Activated naive CD4-positive, alpha-beta T cell treated with anti-CD3 and anti-CD28 coated beads, Interleukin-2, amount 10 ng/mL, durations not matched to agents 7 days and 5 days (primary cell): ENCODE measurements around the gene ZNF341.

ENCODE experiments used
- CTCF ChIA-PET: fragments of 350-600 bp; sonication (Branson Sonifier 250); formaldehyde crosslinking; loops from one replicate; lab custom pipeline; 2021; ENCODE audit warnings: antibody characterized with exemption; lab: Charles Lee
- DNase-seq: peaks from one replicate; pipeline ENCODE4 v3.0.0-alpha.2; 2020
- H3K27ac Mint-ChIP-seq: one replicate; pipeline ENCODE4 v1.8.0; 2021; ENCODE audit warnings: mild to moderate bottlenecking, moderate library complexity, mixed read lengths
- H3K27me3 Mint-ChIP-seq: one replicate; pipeline ENCODE4 v1.8.0; 2021; ENCODE audit warnings: mild to moderate bottlenecking, mixed read lengths
- H3K36me3 Mint-ChIP-seq: one replicate; pipeline ENCODE4 v1.8.0; 2021; ENCODE audit warnings: mixed read lengths
- H3K4me1 Mint-ChIP-seq: one replicate; pipeline ENCODE4 v1.8.0; 2021; ENCODE audit warnings: mixed read lengths
- H3K4me3 Mint-ChIP-seq: one replicate; pipeline ENCODE4 v1.8.0; 2021; ENCODE audit warnings: mild to moderate bottlenecking, moderate library complexity, mixed read lengths
- H3K9me3 Mint-ChIP-seq: one replicate; pipeline ENCODE4 v1.8.0; 2021; ENCODE audit warnings: mixed read lengths

Gene ZNF341

GRCh38 chr20:33815671-33816070 is 83.9 kb downstream of the ZNF341 start:
- no peak overlapping the region for H3K27ac Mint-ChIP-seq
- peaks cover 53% of the 10 kb centered on the region for H3K36me3 Mint-ChIP-seq
- H3K9me3 Mint-ChIP-seq, result no peaks in the 10 kb centered on the region
- no peak for DNase-seq
- peaks cover 70% of the 10 kb centered on the region for H3K4me1 Mint-ChIP-seq
- H3K27me3 Mint-ChIP-seq, result no peaks in the 10 kb centered on the region
- H3K4me3 Mint-ChIP-seq, result no peak overlapping the region
- CTCF ChIA-PET, result no interaction called here

GRCh38 chr20:33816191-33816590 is 84.4 kb downstream of the ZNF341 start:
- peaks cover 53% of the 10 kb centered on the region for H3K36me3 Mint-ChIP-seq
- CTCF ChIA-PET, result no interaction called here

GRCh38 chr20:33817411-33817810 is 85.6 kb downstream of the ZNF341 start:
- CTCF ChIA-PET, result no interaction called here
- Mint-ChIP-seq H3K27ac (no peak overlapping the region), H3K27me3 (no peaks in the 10 kb centered on the region), H3K4me3 (no peak overlapping the region), H3K4me1 (peaks cover 66% of the 10 kb centered on the region), H3K36me3 (peaks cover 48% of the 10 kb centered on the region), H3K9me3 (no peaks in the 10 kb centered on the region)
- no peak for DNase-seq

More at GRCh38 chr20:33816191-33816590, 84.4 kb downstream of the ZNF341 start:
- peaks cover 67% of the 10 kb centered on the region for H3K4me1 Mint-ChIP-seq
- H3K27me3 Mint-ChIP-seq, result no peaks in the 10 kb centered on the region
- H3K4me3 Mint-ChIP-seq, result no peak overlapping the region
- H3K9me3 Mint-ChIP-seq, result no peaks in the 10 kb centered on the region
- H3K27ac Mint-ChIP-seq, result no peak overlapping the region
- DNase-seq, result no peak

- no peak for DNase-seq
- Mint-ChIP-seq H3K9me3 (no peaks in the 10 kb centered on the region), H3K36me3 (peaks cover 47% of the 10 kb centered on the region), H3K27ac (no peak overlapping the region), H3K4me3 (no peak overlapping the region), H3K4me1 (peaks cover 50% of the 10 kb centered on the region), H3K27me3 (no peaks in the 10 kb centered on the region)
- CTCF ChIA-PET, result interaction anchor here (1.1 to 1.8 kb wide), 3 partner anchors 9 to 135 kb away, joined by 3 to 4 read pairs (median 4); no protein-coding TSS in a partner anchor
Measured at GRCh38 chr20:33819456-33819855, 87.7 kb downstream of the ZNF341 start.

- Mint-ChIP-seq H3K9me3 (no peaks in the 10 kb centered on the region), H3K36me3 (peaks cover 47% of the 10 kb centered on the region), H3K27me3 (no peaks in the 10 kb centered on the region), H3K27ac (no peak overlapping the region), H3K4me1 (peaks cover 46% of the 10 kb centered on the region), H3K4me3 (no peak overlapping the region)
- no peak for DNase-seq
- CTCF ChIA-PET, result interaction anchor here (1.1 to 1.8 kb wide), 3 partner anchors 10 to 136 kb away, joined by 3 to 4 read pairs (median 4); no protein-coding TSS in a partner anchor
Measured at GRCh38 chr20:33820362-33820761, 88.6 kb downstream of the ZNF341 start.

- CTCF ChIA-PET, result no interaction called here
- no peaks in the 10 kb centered on the region for H3K27me3 Mint-ChIP-seq
- no peak overlapping the region for H3K27ac Mint-ChIP-seq
- no peaks in the 10 kb centered on the region for H3K9me3 Mint-ChIP-seq
- DNase-seq, result no peak
- H3K4me1 Mint-ChIP-seq, result peaks cover 45% of the 10 kb centered on the region
- H3K36me3 Mint-ChIP-seq, result peaks cover 47% of the 10 kb centered on the region
- H3K4me3 Mint-ChIP-seq, result no peak overlapping the region
Measured at GRCh38 chr20:33821270-33821836, 89.6 kb downstream of the ZNF341 start.

GRCh38 chr20:33822423-33822822 is 90.6 kb downstream of the ZNF341 start:
- H3K27ac Mint-ChIP-seq, result peak overlapping the region; percentile 37
- no peaks in the 10 kb centered on the region for H3K9me3 Mint-ChIP-seq
- no peak for DNase-seq
- H3K36me3 Mint-ChIP-seq, result peaks cover 44% of the 10 kb centered on the region
- H3K27me3 Mint-ChIP-seq, result no peaks in the 10 kb centered on the region
- peaks cover 47% of the 10 kb centered on the region for H3K4me1 Mint-ChIP-seq
- H3K4me3 Mint-ChIP-seq, result no peak overlapping the region
- CTCF ChIA-PET, result no interaction called here

- CTCF ChIA-PET, result no interaction called here
- Mint-ChIP-seq H3K9me3 (no peaks in the 10 kb centered on the region), H3K36me3 (peaks cover 40% of the 10 kb centered on the region), H3K27me3 (no peaks in the 10 kb centered on the region), H3K4me1 (peaks cover 47% of the 10 kb centered on the region), H3K27ac (no peak overlapping the region), H3K4me3 (no peak overlapping the region)
- no peak for DNase-seq
Measured at GRCh38 chr20:33822991-33823390, 91.2 kb downstream of the ZNF341 start.

- CTCF ChIA-PET, result interaction anchor here (0.6 to 1.8 kb wide), 2 partner anchors 34 to 454 kb away, joined by 3 to 4 read pairs; no protein-coding TSS in a partner anchor
- H3K9me3 Mint-ChIP-seq, result no peaks in the 10 kb centered on the region
- no peak overlapping the region for H3K27ac Mint-ChIP-seq
Measured at GRCh38 chr20:33824852-33825251, 93.1 kb downstream of the ZNF341 start.

GRCh38 chr20:33825340-33826269 is 93.8 kb downstream of the ZNF341 start:
- peaks cover 32% of the 10 kb centered on the region for H3K36me3 Mint-ChIP-seq
- no peak overlapping the region for H3K4me3 Mint-ChIP-seq
- H3K27ac Mint-ChIP-seq, result no peak overlapping the region
- H3K4me1 Mint-ChIP-seq, result peaks cover 56% of the 10 kb centered on the region
- no peak for DNase-seq
- CTCF ChIA-PET, result interaction anchor here (1.8 kb wide), 1 partner anchor 34 kb away, joined by 4 read pairs; no protein-coding TSS in a partner anchor
- H3K9me3 Mint-ChIP-seq, result no peaks in the 10 kb centered on the region
- no peaks in the 10 kb centered on the region for H3K27me3 Mint-ChIP-seq

More at GRCh38 chr20:33824852-33825251, 93.1 kb downstream of the ZNF341 start:
- Mint-ChIP-seq H3K27me3 (no peaks in the 10 kb centered on the region), H3K4me3 (no peak overlapping the region), H3K4me1 (peaks cover 53% of the 10 kb centered on the region), H3K36me3 (peaks cover 35% of the 10 kb centered on the region)
- no peak for DNase-seq

GRCh38 chr20:33826270-33826897 is 94.6 kb downstream of the ZNF341 start:
- H3K27me3 Mint-ChIP-seq, result no peaks in the 10 kb centered on the region
- peaks cover 32% of the 10 kb centered on the region for H3K36me3 Mint-ChIP-seq
- DNase-seq, result no peak
- no peak overlapping the region for H3K4me3 Mint-ChIP-seq
- H3K27ac Mint-ChIP-seq, result no peak overlapping the region
- CTCF ChIA-PET, result interaction anchor here (0.6 to 1.8 kb wide), 3 partner anchors 33 to 303 kb away, joined by 3 to 4 read pairs (median 4); no protein-coding TSS in a partner anchor
- H3K9me3 Mint-ChIP-seq, result no peaks in the 10 kb centered on the region
- H3K4me1 Mint-ChIP-seq, result peaks cover 56% of the 10 kb centered on the region

GRCh38 chr20:33827109-33827508 is 95.3 kb downstream of the ZNF341 start:
- no peak for DNase-seq
- peaks cover 60% of the 10 kb centered on the region for H3K4me1 Mint-ChIP-seq
- H3K27ac Mint-ChIP-seq, result no peak overlapping the region
- H3K9me3 Mint-ChIP-seq, result no peaks in the 10 kb centered on the region
- CTCF ChIA-PET, result interaction anchor here (0.6 to 1.3 kb wide), 2 partner anchors 163 to 302 kb away, joined by 3 to 4 read pairs; no protein-coding TSS in a partner anchor
- H3K4me3 Mint-ChIP-seq, result no peak overlapping the region
- no peaks in the 10 kb centered on the region for H3K27me3 Mint-ChIP-seq
- H3K36me3 Mint-ChIP-seq, result peaks cover 37% of the 10 kb centered on the region

GRCh38 chr20:33827634-33828325 is 96.0 kb downstream of the ZNF341 start:
- peaks cover 38% of the 10 kb centered on the region for H3K36me3 Mint-ChIP-seq
- H3K27me3 Mint-ChIP-seq, result no peaks in the 10 kb centered on the region
- peaks cover 57% of the 10 kb centered on the region for H3K4me1 Mint-ChIP-seq
- DNase-seq, result no peak
- peak overlapping the region; percentile 62 for H3K27ac Mint-ChIP-seq
- no peaks in the 10 kb centered on the region for H3K9me3 Mint-ChIP-seq
- CTCF ChIA-PET, result interaction anchor here (1.3 kb wide), 1 partner anchor 302 kb away, joined by 4 read pairs; no protein-coding TSS in a partner anchor
- H3K4me3 Mint-ChIP-seq, result no peak overlapping the region
